ENCODE results near the gene TNNT3. TPM values are rescaled to one million over a fixed set of nuclear protein-coding genes. Genes with fewer than 3 reads are reported as not detected.

The TNNT3 gene
- total RNA-seq, 1 donor = 3.2 TPM

- no peak for DNase-seq (ENCODE audit: low read depth in 2 of 3, low spot score in 2 of 3)
These were observed 25.7 kb upstream of the TNNT3 start for GRCh38 chr11:1893581-1894359.

- no peak for DNase-seq (ENCODE audit: low read depth in 2 of 3, low spot score in 2 of 3)
These were observed 24.7 kb upstream of the TNNT3 start for GRCh38 chr11:1894759-1895158.

- peak in 1 of 3 donors; percentile 17 for DNase-seq (ENCODE audit: low read depth in 2 of 3, low spot score in 2 of 3)
These were observed 23.0 kb upstream of the TNNT3 start for GRCh38 chr11:1896468-1896867.

DNA sequence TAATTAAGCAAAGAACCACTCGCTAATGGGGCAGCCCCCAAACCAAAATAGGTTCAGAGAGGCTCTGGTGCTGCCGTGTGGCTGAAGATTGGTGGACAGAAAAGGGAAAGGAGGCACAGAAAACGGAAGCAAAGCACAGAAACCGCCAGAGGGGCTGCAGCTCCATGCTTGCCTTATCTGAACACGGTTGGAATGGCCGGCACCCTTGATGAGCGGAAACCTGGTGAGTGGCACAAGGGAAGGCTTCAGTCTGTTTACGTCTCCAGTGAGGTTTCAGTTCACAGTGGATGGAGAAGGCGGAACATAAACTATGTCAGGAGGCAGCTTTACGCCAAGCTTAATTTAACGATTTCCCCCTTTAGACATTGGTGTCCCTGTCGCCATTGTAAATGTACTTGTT is 22.6 kb upstream of the TNNT3 start:
- DNase-seq (ENCODE audit: low read depth in 2 of 3, low spot score in 2 of 3) = peak in 2 of 3 donors; percentile 67 to 90

DNA sequence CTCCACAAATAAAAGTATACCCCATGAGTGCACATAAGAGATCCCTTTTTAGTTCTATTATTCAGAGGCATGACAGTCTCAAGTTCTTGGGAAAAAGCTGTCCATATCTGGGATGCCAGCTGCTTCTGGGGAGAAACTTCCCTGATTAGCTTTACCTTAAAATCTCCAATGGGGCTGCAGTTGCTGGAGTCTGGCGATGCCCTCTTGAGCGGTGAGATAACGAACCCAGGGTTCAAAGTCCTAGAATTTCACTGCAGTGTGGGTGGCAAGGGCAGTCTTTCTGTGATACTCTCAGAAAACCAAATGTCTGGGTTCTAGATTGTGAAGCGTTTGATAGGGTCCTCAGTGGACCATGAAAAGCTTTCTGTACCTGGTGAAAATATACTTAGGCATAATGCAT is 20.4 kb upstream of the TNNT3 start:
- DNase-seq (ENCODE audit: low read depth in 2 of 3, low spot score in 2 of 3) = no peak

DNA sequence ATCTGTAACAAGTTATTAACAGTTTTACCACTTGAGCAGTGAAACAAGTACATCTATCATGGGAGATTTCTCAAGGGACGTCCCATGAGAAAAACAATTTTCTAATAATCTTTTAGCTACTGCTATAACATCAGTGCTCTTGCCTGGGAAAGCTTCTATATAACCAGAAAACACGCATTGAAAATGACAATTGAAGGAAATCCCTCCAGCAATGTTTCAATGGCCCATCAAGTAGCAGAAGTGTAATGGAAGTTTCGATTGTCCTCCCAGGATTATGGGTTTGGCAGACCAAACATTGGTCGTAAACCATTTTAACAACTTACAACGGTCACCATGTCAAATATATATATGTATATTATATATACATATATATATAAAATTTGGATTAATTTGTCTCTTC is 19.8 kb upstream of the TNNT3 start:
- no peak for DNase-seq (ENCODE audit: low read depth in 2 of 3, low spot score in 2 of 3)

DNA sequence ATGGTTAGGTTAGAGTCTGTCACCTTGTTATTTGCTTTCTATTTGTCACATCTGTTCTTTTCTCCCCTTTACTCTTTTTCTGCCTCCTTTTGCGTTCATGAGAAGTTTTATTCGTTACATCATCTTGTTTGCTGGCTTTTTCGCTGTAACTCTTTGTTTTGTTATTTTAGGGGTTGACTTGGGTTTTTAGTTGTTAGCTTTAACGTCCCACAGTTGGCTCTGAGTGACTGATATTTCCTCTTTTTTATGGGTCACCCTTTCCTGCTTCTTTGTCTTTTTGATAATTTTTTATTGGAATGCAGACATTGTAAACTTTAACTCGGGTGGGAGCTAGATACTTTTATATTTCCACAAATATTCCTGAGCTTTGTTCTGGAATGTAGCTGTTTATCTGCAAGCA is 13.3 kb upstream of the TNNT3 start:
- peak in 2 of 3 donors; percentile 34 to 57 for DNase-seq (ENCODE audit: low read depth in 2 of 3, low spot score in 2 of 3)

DNA sequence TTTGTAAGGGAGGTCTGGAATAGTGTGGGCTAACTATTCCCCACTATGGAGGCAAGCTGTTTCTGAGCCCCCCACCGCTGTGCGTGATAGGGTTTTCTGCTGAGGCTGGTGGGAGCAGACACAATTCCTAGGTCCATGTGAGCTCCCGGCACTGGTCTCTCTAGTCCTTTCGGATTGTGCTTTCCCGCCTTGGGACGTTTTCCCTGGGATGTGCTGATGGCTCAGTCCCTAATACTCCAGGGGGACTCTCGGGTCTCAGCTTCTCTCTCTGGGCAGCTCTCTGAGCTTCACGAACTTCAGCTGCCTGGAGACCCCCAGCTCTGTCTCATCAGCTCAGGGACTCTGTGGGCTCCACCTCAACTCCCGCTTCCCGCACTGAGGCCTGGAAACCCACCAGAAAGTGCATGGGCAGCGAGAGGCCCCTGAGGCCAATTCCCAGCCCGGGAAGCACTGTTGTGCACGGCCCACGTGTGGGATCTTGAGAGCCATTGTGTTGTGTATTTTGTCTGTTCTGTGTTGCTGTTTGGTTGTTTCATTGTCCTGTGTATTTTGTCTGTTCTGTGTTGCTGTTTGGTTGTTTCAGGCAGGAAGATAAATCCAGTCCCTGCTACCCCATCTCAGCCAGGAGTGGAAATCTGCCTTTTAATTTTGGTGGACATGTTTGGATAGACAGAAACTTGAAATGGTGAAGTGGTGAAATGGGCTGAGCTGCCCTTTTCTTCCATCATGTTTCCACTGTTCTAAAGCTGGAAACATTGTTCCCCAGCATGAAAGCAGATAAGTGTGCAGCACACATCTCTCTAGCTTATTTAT is 12.7 kb upstream of the TNNT3 start:
- DNase-seq (ENCODE audit: low read depth in 2 of 3, low spot score in 2 of 3) = no peak

GRCh38 chr11:1908618-1909017 is 10.9 kb upstream of the TNNT3 start:
- no peak for DNase-seq (ENCODE audit: low read depth in 2 of 3, low spot score in 2 of 3)

DNA sequence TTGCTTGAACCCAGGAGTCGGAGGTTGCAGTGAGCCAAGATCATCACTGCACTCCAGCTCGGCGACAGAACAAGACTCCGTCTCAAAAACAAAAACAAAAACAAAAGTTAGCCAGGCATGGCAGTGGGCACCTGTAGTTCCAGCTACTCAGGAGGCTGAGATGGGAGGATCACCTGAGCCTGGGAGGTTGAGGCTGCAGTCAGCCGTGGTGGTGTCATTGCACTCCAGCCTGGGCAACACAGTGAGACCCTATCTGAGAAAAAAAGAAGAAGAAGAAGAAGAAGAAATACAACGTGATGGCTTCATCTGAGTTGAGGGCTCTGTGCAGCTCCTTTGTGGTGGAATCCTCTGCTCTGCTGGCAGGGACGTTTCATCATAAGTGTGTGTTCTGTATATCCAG is 10.0 kb upstream of the TNNT3 start:
- DNase-seq (ENCODE audit: low read depth in 2 of 3, low spot score in 2 of 3) = no peak

DNA sequence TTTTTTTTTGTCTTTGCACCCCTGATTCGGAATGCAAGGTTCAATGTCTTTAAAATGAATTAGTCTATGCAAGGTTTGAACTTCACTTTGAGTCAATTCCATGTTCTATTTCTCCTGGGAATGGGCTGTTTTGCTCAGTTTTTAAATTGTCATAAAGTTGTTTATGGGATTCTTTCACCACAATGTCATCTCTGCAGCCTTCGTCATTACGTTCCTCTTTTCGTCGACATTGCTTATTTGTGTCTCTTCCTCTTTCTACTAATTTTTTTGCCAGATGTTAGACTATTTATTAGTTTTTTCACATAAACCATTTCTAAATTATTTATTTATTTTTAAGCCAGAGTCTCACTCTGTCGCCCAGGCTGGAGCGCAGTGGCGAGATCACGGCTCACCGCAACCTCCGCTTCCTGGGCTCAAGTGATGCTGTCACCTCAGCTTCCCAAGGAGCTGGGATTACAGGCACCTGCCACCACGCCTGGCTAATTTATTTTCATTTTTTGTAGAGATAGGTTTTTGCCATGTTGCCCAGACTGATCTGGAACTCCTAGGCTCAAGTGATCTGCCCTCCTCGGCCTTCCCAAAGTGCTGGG is 7.1 kb upstream of the TNNT3 start:
- peak in 2 of 3 donors; percentile 44 to 72 for DNase-seq (ENCODE audit: low read depth in 2 of 3, low spot score in 2 of 3)

DNA sequence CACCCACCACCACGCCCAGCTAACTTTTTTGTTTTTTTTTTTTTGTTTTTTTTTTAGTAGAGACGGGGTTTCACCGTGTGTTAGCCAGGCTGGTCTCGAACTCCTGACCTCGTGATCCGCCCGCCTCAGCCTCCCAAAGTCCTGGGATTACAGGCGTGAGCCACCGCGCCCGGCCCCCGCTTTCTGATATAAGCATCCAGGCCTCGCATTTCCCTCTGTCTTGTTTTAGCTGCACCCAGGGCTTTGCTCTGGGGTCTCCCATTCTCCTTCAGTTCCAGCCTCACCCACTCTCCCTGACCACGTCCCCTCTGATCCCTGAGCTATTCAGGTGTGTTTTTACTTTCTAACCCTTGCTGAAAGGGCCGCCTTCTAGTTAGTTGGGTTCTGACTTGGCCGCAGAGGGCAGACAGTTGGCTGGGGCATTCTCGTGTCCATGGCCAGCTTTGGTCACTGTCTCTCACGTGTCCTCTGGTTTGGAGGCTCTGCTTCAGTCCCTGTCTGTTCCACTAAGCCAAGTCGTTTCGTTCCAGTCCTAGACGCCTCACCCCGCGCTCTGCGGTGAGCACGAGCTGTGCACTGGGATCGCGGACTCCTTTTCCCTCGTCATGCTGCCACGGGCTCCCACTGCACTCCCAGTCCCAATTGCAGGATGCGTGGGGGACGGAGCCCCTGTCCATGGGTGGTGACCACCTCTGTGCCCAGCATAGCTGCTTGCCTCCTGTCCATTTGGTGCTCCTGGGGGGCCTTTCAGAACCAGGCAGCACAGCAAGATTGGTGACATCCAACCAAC is 6.0 kb upstream of the TNNT3 start:
- no peak for DNase-seq (ENCODE audit: low read depth in 2 of 3, low spot score in 2 of 3)

DNA sequence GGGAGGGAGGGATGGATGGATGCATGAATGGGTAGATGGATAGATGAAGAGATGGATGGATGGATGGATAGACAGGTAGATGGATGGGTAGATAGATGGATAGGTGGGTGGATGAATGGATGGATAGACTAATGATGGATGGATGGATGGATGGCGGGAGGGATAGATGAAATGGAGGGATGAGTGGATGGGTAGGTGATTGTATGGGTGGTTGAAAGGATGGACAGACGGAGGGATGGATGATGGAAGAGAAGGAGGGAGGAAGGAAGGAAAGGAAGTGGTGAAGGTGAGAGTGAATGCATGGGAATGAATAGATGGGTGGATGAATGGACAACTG is 3.7 kb upstream of the TNNT3 start:
- no peak for DNase-seq (ENCODE audit: low read depth in 2 of 3, low spot score in 2 of 3)

- no peak for DNase-seq (ENCODE audit: low read depth in 2 of 3, low spot score in 2 of 3)
These were observed 3.1 kb upstream of the TNNT3 start for GRCh38 chr11:1916132-1916985.

GRCh38 chr11:1916986-1917522 is 2.4 kb upstream of the TNNT3 start:
- DNase-seq (ENCODE audit: low read depth in 2 of 3, low spot score in 2 of 3) = no peak

GRCh38 chr11:1917523-1918435 is 1.7 kb upstream of the TNNT3 start:
- no peak for DNase-seq (ENCODE audit: low read depth in 2 of 3, low spot score in 2 of 3)

GRCh38 chr11:1918436-1919315 is 827 bp upstream of the TNNT3 start:
- DNase-seq (ENCODE audit: low read depth in 2 of 3, low spot score in 2 of 3) = no peak

All from hematopoietic multipotent progenitor cell (in vitro differentiated cells).